PC-3 (cell line): ENCODE results near the gene LAMA5. TPM values are rescaled to one million over a fixed set of nuclear protein-coding genes. Genes with fewer than 3 reads are reported as not detected.

ENCODE experiments used
- ATAC-seq: fragments of 200-7000 bp; cut with Tn5 transposase; 2 replicates; pipeline ENCODE4 v1.9.1; 2020; ENCODE audit warnings: mild to moderate bottlenecking, moderate library complexity
- BruUV-seq: library from RNA; stranded (reverse); fragments of 400-500 nt; replicated peaks from 2 replicates; lab custom pipeline; 2021; lab: Mats Ljungman, UMichigan
- CTCF ChIA-PET: fragments of 300-600 bp; sonication (Branson Sonifier 250); formaldehyde crosslinking; loops from one replicate; lab custom pipeline; 2022; ENCODE audit warnings: antibody characterized with exemption; lab: Charles Lee
- POLR2A ChIA-PET: fragments of 300-600 bp; sonication (Branson Sonifier 250); formaldehyde crosslinking; loops from one replicate; lab custom pipeline; 2022; ENCODE audit warnings: antibody characterized with exemption; ENCODE audit not compliant: unreplicated experiment; lab: Charles Lee
- DNase-seq: peaks from one replicate; pipeline ENCODE4 v3.0.0-alpha.2; 2015
- H2AFZ ChIP-seq: fragments of 300-600 bp; sonication (generic); 2 replicates; pipeline ENCODE4 v1.6.0; 2016; ENCODE audit warnings: antibody characterized with exemption, low read length
- H3F3A ChIP-seq: fragments of 300-600 bp; sonication (generic); one replicate; pipeline ENCODE4 v1.6.0; 2017; ENCODE audit warnings: antibody characterized with exemption, low read length, control low read depth, mild to moderate bottlenecking; ENCODE audit not compliant: unreplicated experiment
- H3K27ac ChIP-seq: fragments of 300-600 bp; sonication (generic); 2 replicates; pipeline ENCODE4 v1.5.1; 2016; ENCODE audit warnings: mild to moderate bottlenecking, low read length
- H3K27me3 ChIP-seq: fragments of 300-600 bp; sonication (generic); 2 replicates; pipeline ENCODE4 v1.6.1; 2016; ENCODE audit warnings: low read length, mixed read lengths
- H3K36me3 ChIP-seq: fragments of 300-600 bp; sonication (generic); 2 replicates; pipeline ENCODE4 v1.6.1; 2016; ENCODE audit warnings: low read depth, mixed run types, low read length, mixed read lengths
- H3K4me1 ChIP-seq: fragments of 300-600 bp; sonication (generic); 2 replicates; pipeline ENCODE4 v1.5.1; 2016; ENCODE audit warnings: low read length; ENCODE audit not compliant: insufficient read depth
- H3K4me2 ChIP-seq: fragments of 300-600 bp; sonication (generic); 2 replicates; pipeline ENCODE4 v1.6.0; 2016; ENCODE audit warnings: low read length
- H3K4me3 ChIP-seq: fragments of 300-600 bp; sonication (generic); 2 replicates; pipeline ENCODE4 v1.5.1; 2016; ENCODE audit warnings: mild to moderate bottlenecking, low read length, mixed read lengths
- H3K79me2 ChIP-seq: fragments of 300-600 bp; sonication (generic); 2 replicates; pipeline ENCODE4 v1.6.1; 2017; ENCODE audit warnings: low read length, mixed read lengths
- H3K9ac ChIP-seq: fragments of 300-600 bp; sonication (generic); 2 replicates; pipeline ENCODE4 v1.6.0; 2016; ENCODE audit warnings: mild to moderate bottlenecking, low read length
- H3K9me2 ChIP-seq: fragments of 300-600 bp; sonication (generic); replicated peaks from 2 replicates; pipeline ENCODE4 v1.6.1; 2016; ENCODE audit warnings: mixed run types, low read length, mixed read lengths
- H3K9me3 ChIP-seq: fragments of 300-600 bp; sonication (generic); 2 replicates; pipeline ENCODE4 v1.6.1; 2016; ENCODE audit warnings: low read length, mixed read lengths
- H4K20me1 ChIP-seq: fragments of 300-600 bp; sonication (generic); 2 replicates; pipeline ENCODE4 v1.6.1; 2016; ENCODE audit warnings: low read length, mixed read lengths
- EZH2 ChIP-seq: fragments of 300-600 bp; sonication (generic); IDR thresholded peaks from one replicate; pipeline ENCODE4 v1.6.1; 2017; ENCODE audit warnings: antibody characterized with exemption, mild to moderate bottlenecking, low read length; ENCODE audit not compliant: unreplicated experiment
- EZH2phosphoT487 ChIP-seq: fragments of 300-600 bp; sonication (generic); IDR thresholded peaks from 2 replicates; pipeline ENCODE4 v1.6.1; 2018; ENCODE audit warnings: mild to moderate bottlenecking, antibody characterized with exemption, low read length, borderline replicate concordance
- intact Hi-C: fragments of 100-400 bp; cut with micrococcal nuclease; formaldehyde crosslinking; loops from 2 replicates; pipeline ENCODE4 v1.9.0; 2023
- total RNA-seq: library from RNA; depleted of rRNA; stranded (reverse); fragments of >200 nt; gene quantifications from 2 replicates; pipeline ENCODE4 v1.2.3, GENCODE V29; 2014
- TF ChIP-seq, protein P1 (sequence below): fragments of 300-600 bp; sonication (generic); conservative IDR thresholded peaks from 2 replicates; pipeline ENCODE4 v1.5.1; 2017; ENCODE audit warnings: antibody characterized with exemption, low read depth, mild to moderate bottlenecking, low read length

Gene LAMA5
- total RNA-seq, 1 experiment from 2014 or later: 196 TPM

- H3K36me3 ChIP-seq: peaks cover 47% of the 10 kb centered on the region
- DNase-seq (peak; percentile 25), ATAC-seq (peak; percentile 3)
- H3K9ac ChIP-seq: peak overlapping the region; percentile 95
- H3K79me2 ChIP-seq: peaks cover 46% of the 10 kb centered on the region
- TF ChIP-seq, protein P1, sequence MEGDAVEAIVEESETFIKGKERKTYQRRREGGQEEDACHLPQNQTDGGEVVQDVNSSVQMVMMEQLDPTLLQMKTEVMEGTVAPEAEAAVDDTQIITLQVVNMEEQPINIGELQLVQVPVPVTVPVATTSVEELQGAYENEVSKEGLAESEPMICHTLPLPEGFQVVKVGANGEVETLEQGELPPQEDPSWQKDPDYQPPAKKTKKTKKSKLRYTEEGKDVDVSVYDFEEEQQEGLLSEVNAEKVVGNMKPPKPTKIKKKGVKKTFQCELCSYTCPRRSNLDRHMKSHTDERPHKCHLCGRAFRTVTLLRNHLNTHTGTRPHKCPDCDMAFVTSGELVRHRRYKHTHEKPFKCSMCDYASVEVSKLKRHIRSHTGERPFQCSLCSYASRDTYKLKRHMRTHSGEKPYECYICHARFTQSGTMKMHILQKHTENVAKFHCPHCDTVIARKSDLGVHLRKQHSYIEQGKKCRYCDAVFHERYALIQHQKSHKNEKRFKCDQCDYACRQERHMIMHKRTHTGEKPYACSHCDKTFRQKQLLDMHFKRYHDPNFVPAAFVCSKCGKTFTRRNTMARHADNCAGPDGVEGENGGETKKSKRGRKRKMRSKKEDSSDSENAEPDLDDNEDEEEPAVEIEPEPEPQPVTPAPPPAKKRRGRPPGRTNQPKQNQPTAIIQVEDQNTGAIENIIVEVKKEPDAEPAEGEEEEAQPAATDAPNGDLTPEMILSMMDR: no peak
- TF ChIP-seq EZH2 (no peak), EZH2phosphoT487 (no peak)
- peaks cover 9% of the 10 kb centered on the region for H3F3A ChIP-seq
- intact Hi-C loops: loop anchor here (5.0 kb wide), 2 partner anchors 64 to 194 kb away; partner anchors contain the start of gene LAMA5
- H2AFZ ChIP-seq: no peak overlapping the region
- POLR2A ChIA-PET: no interaction called here
- no TSS peak for BruUV-seq
- H3K4me2 ChIP-seq: peak overlapping the region; percentile 100
- no peaks in the 10 kb centered on the region for H3K9me3 ChIP-seq
- peak overlapping the region; percentile 94 for H3K4me3 ChIP-seq
- H3K27me3 ChIP-seq: no peaks in the 10 kb centered on the region
- CTCF ChIA-PET: no interaction called here
- peak overlapping the region; percentile 36 for H3K27ac ChIP-seq
- H3K9me2 ChIP-seq: no peaks in the 10 kb centered on the region
- peaks cover 25% of the 10 kb centered on the region for H3K4me1 ChIP-seq
- peaks cover 51% of the 10 kb centered on the region for H4K20me1 ChIP-seq
Observed at GRCh38 chr20:62303340-62304226, 63.5 kb downstream of the LAMA5 start.

- Histone ChIP-seq H3K9me2 (no peaks in the 10 kb centered on the region), H3K4me3 (peak overlapping the region; percentile 94), H3K27ac (peak overlapping the region; percentile 36), H4K20me1 (peaks cover 47% of the 10 kb centered on the region), H3K27me3 (no peaks in the 10 kb centered on the region), H3F3A (peaks cover 8% of the 10 kb centered on the region), H2AFZ (no peak overlapping the region), H3K4me2 (peak overlapping the region; percentile 100), H3K9ac (peak overlapping the region; percentile 95), H3K9me3 (no peaks in the 10 kb centered on the region), H3K79me2 (peaks cover 46% of the 10 kb centered on the region), H3K4me1 (peaks cover 25% of the 10 kb centered on the region), H3K36me3 (peaks cover 42% of the 10 kb centered on the region)
- BruUV-seq: no TSS peak
- no peak for DNase-seq
- CTCF ChIA-PET: no interaction called here
- intact Hi-C loops: loop anchor here (5.0 kb wide), 2 partner anchors 64 to 194 kb away; partner anchors contain the start of gene LAMA5
- no peak for TF ChIP-seq EZH2phosphoT487
- TF ChIP-seq EZH2: no peak
- TF ChIP-seq, protein P1: no peak
- ATAC-seq: no peak
- POLR2A ChIA-PET: no interaction called here
Observed at GRCh38 chr20:62303062-62303339, 64.1 kb downstream of the LAMA5 start.
